Osteoblast (primary cell): ENCODE measurements around the gene PELO. TPM values are rescaled to one million over a fixed set of nuclear protein-coding genes. Genes with fewer than 3 reads are reported as not detected.

Source experiments
- DNase-seq: peaks from one replicate; pipeline ENCODE4 v3.0.0; 2011; ENCODE audit warnings: low spot score, mixed read lengths; ENCODE audit not compliant: insufficient read length; ENCODE audit errors: missing footprints
- H2AFZ ChIP-seq: 2 replicates; pipeline ENCODE4 v1.6.0; 2011; ENCODE audit warnings: mild to moderate bottlenecking, low read length
- H3K27ac ChIP-seq: 2 replicates; pipeline ENCODE4 v1.5.1; 2011; ENCODE audit warnings: mild to moderate bottlenecking, low read depth, low read length, moderate library complexity
- H3K27me3 ChIP-seq: 2 replicates; pipeline ENCODE4 v1.6.0; 2012; ENCODE audit warnings: mild to moderate bottlenecking, control low read depth, inconsistent platforms, low read length, moderate library complexity; ENCODE audit not compliant: insufficient read depth
- H3K36me3 ChIP-seq: 2 replicates; pipeline ENCODE4 v1.5.1; 2011; ENCODE audit warnings: mild to moderate bottlenecking, low read length, control low read depth, moderate library complexity; ENCODE audit not compliant: insufficient read depth
- H3K4me1 ChIP-seq: 2 replicates; pipeline ENCODE4 v1.5.1; 2011; ENCODE audit warnings: mild to moderate bottlenecking, low read length, control low read depth, moderate library complexity; ENCODE audit not compliant: insufficient read depth
- H3K4me2 ChIP-seq: 2 replicates; pipeline ENCODE4 v1.6.0; 2011; ENCODE audit warnings: mild to moderate bottlenecking, low read length; ENCODE audit not compliant: insufficient read depth
- H3K4me3 ChIP-seq: fragments of 200-600 bp; sonication (generic); 3 replicates; pipeline ENCODE4 v1.5.1; 2012; ENCODE audit warnings: mild to moderate bottlenecking, low read length, inconsistent platforms; ENCODE audit not compliant: insufficient read depth
- H3K79me2 ChIP-seq: 2 replicates; pipeline ENCODE4 v1.6.0; 2012; ENCODE audit warnings: mild to moderate bottlenecking, low read length, control low read depth, inconsistent platforms; ENCODE audit not compliant: insufficient read depth
- H3K9me3 ChIP-seq: 2 replicates; pipeline ENCODE4 v1.5.1; 2011; ENCODE audit warnings: low read depth, low read length, control low read depth
- H4K20me1 ChIP-seq: 2 replicates; pipeline ENCODE4 v1.6.0; 2012; ENCODE audit warnings: mild to moderate bottlenecking, low read length, control low read depth; ENCODE audit not compliant: insufficient read depth
- total RNA-seq: library from RNA; depleted of rRNA; stranded (reverse); fragments of >200 nt; gene quantifications from 2 replicates; pipeline ENCODE4 v1.2.3, GENCODE V29; 2012
- TF ChIP-seq, protein P1 (sequence below): IDR thresholded peaks from 2 replicates; pipeline ENCODE4 v1.5.1; 2011; ENCODE audit warnings: mild to moderate bottlenecking, low read depth, low read length, moderate library complexity; ENCODE audit errors: extremely low read depth

Gene PELO
- total RNA-seq, 1 donor, result 21.4 TPM

DNA sequence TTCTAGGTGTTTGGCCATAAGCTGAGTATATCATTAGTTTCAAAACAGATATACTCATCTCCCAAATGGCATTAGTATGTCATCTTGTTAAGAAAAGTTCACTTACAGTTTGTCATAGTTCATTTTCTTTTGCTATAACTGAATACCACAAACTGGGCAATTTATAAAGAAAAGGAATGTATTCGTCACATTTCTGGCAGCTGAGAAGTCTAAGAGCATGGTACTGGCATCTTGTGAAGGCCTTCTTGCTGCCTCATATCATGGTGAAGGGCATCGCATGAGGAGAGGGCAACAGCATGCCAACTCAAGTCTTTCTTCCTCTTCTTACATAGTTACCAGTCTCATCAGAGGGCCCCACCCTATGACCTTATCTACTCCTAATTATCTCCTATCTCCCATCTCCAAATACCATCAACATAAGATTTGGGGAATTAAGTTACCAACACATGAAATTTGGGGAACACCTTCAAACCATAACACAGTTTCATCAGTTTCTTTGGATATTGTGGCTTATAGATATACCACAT is 20.4 kb upstream of the PELO start:
- TF ChIP-seq, protein P1, sequence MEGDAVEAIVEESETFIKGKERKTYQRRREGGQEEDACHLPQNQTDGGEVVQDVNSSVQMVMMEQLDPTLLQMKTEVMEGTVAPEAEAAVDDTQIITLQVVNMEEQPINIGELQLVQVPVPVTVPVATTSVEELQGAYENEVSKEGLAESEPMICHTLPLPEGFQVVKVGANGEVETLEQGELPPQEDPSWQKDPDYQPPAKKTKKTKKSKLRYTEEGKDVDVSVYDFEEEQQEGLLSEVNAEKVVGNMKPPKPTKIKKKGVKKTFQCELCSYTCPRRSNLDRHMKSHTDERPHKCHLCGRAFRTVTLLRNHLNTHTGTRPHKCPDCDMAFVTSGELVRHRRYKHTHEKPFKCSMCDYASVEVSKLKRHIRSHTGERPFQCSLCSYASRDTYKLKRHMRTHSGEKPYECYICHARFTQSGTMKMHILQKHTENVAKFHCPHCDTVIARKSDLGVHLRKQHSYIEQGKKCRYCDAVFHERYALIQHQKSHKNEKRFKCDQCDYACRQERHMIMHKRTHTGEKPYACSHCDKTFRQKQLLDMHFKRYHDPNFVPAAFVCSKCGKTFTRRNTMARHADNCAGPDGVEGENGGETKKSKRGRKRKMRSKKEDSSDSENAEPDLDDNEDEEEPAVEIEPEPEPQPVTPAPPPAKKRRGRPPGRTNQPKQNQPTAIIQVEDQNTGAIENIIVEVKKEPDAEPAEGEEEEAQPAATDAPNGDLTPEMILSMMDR, result no peak

GRCh38 chr5:52767766-52768480 is 19.8 kb upstream of the PELO start:
- Histone ChIP-seq H3K27me3 (no peaks in the 10 kb centered on the region), H3K4me2 (no peak overlapping the region), H3K4me3 (no peak overlapping the region), H3K36me3 (no peaks in the 10 kb centered on the region), H3K79me2 (no peaks in the 10 kb centered on the region), H3K27ac (no peak overlapping the region), H2AFZ (no peak overlapping the region), H3K4me1 (no peaks in the 10 kb centered on the region), H3K9me3 (no peaks in the 10 kb centered on the region), H4K20me1 (no peaks in the 10 kb centered on the region)
- no peak for DNase-seq
- TF ChIP-seq, protein P1, result no peak

More for the DNA sequence above, 20.4 kb upstream of the PELO start:
- no peak overlapping the region for H2AFZ ChIP-seq
- no peaks in the 10 kb centered on the region for H3K27me3 ChIP-seq
- H4K20me1 ChIP-seq, result no peaks in the 10 kb centered on the region
- DNase-seq, result no peak
- no peaks in the 10 kb centered on the region for H3K79me2 ChIP-seq
- H3K4me2 ChIP-seq, result no peak overlapping the region
- no peak overlapping the region for H3K4me3 ChIP-seq
- no peaks in the 10 kb centered on the region for H3K36me3 ChIP-seq
- H3K4me1 ChIP-seq, result no peaks in the 10 kb centered on the region
- no peak overlapping the region for H3K27ac ChIP-seq
- no peaks in the 10 kb centered on the region for H3K9me3 ChIP-seq

- no peak for DNase-seq
- TF ChIP-seq, protein P1, result no peak
These were observed 18.7 kb upstream of the PELO start for GRCh38 chr5:52769061-52769460.

DNA sequence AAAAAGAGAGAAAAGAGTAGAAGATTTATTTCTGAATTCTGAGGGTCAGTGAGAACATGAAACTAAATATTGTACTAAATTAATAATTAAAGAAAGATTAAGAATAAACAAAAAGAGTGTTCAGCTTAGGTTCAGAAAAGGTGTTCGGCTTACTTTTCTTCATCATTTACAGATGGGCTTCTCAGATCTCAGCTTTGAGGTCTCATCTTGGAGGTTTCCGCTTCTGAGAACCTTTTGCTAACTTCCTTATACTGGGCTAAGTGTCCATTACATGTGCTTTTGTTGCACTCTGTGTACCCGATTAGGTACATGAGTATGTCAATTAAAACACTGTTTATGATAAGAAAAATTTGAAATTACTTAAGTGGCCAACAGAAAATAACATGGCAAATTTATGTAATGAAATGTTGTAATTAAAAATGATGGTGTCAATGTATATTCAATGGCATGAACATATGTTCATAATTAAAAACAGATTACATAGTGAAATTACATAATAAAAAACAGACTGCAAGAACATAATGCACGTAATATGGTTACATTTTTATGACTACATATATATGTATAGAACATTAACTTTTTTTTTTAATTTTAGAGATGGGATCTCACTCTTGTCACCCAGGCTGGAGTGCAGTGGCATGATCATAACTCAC is 17.3 kb upstream of the PELO start:
- H3K27ac ChIP-seq, result no peak overlapping the region
- H3K4me3 ChIP-seq, result no peak overlapping the region
- TF ChIP-seq, protein P1, result no peak
- H3K9me3 ChIP-seq, result no peaks in the 10 kb centered on the region
- no peaks in the 10 kb centered on the region for H4K20me1 ChIP-seq
- H3K4me2 ChIP-seq, result no peak overlapping the region
- peaks cover 5% of the 10 kb centered on the region for H3K27me3 ChIP-seq
- DNase-seq, result no peak
- H3K36me3 ChIP-seq, result no peaks in the 10 kb centered on the region
- H3K79me2 ChIP-seq, result no peaks in the 10 kb centered on the region
- H3K4me1 ChIP-seq, result no peaks in the 10 kb centered on the region
- H2AFZ ChIP-seq, result no peak overlapping the region

More at GRCh38 chr5:52769061-52769460, 18.7 kb upstream of the PELO start:
- no peaks in the 10 kb centered on the region for H3K79me2 ChIP-seq
- H4K20me1 ChIP-seq, result no peaks in the 10 kb centered on the region
- no peak overlapping the region for H3K4me2 ChIP-seq
- H3K9me3 ChIP-seq, result no peaks in the 10 kb centered on the region
- no peaks in the 10 kb centered on the region for H3K4me1 ChIP-seq
- H3K4me3 ChIP-seq, result no peak overlapping the region
- no peak overlapping the region for H2AFZ ChIP-seq
- no peak overlapping the region for H3K27ac ChIP-seq
- H3K27me3 ChIP-seq, result peaks cover under 1% of the 10 kb centered on the region
- H3K36me3 ChIP-seq, result no peaks in the 10 kb centered on the region
